ENCODE data around the gene CNTN1.

GRCh38 chr12:41034686-41035085, 342.4 kb downstream of the CNTN1 start:
- TF ChIP-seq POLR2A (IDR thresholded peaks at IDR 0.05; ENCODE audit: low read depth) (no peak), POLR2AphosphoS5 (IDR thresholded peaks at IDR 0.05) (no peak), EP300 (IDR thresholded peaks at IDR 0.05) (no peak)
- TF ChIP-seq, protein P1, sequence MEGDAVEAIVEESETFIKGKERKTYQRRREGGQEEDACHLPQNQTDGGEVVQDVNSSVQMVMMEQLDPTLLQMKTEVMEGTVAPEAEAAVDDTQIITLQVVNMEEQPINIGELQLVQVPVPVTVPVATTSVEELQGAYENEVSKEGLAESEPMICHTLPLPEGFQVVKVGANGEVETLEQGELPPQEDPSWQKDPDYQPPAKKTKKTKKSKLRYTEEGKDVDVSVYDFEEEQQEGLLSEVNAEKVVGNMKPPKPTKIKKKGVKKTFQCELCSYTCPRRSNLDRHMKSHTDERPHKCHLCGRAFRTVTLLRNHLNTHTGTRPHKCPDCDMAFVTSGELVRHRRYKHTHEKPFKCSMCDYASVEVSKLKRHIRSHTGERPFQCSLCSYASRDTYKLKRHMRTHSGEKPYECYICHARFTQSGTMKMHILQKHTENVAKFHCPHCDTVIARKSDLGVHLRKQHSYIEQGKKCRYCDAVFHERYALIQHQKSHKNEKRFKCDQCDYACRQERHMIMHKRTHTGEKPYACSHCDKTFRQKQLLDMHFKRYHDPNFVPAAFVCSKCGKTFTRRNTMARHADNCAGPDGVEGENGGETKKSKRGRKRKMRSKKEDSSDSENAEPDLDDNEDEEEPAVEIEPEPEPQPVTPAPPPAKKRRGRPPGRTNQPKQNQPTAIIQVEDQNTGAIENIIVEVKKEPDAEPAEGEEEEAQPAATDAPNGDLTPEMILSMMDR (IDR thresholded peaks at IDR 0.05) = no peak
